ENCODE measurements around the gene PCSK4. TPM values are rescaled to one million over a fixed set of nuclear protein-coding genes. Genes with fewer than 3 reads are reported as not detected.

PCSK4 gene
- total and polyA plus RNA-seq, 10 of the 15 experiments (the other 5 are each of a cell fraction or from before 2014, with no cell fraction given) = 0.27 to 0.99 (median 0.40) TPM; not detected in 3

DNA sequence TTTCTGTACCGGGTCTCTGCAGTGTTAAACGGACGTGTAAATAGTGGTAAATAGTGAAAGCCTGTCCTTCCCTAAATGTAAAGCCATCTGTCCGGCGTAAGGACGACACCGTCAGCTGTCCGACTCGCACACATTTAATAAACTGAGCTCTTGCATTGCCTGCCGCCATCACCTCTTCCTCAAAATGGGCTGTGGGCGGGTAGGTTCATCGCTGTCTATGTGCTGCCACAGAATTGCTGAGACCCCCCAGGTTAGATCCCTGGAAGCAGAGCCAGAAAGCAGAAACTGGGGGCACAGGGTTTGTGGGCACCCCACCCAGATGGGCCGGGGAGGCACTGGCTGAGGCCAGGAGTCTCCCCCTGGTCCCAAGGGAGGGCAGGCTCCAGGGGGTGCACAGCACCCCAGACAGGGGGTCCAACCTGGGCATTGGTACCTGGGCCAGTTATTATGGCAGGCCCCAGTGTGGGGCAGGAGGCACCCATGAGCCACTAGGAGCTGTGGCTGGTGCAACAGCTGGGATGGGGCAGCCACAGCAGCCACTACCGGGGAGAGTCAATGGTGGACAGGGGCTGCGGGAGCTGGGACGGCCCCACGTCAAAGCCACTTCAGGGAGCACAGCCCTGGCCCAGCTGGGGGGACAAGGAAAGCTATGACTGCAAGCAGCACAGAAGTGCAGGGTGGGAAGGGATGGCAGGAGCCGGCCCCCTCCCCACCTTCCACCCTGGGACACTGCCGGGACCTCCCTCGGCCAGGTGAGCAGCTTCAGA lies 16.9 kb downstream of the PCSK4 start:
- Histone ChIP-seq H3K36me3 (ENCODE audit: control insufficient read depth in 2 of 2, insufficient read depth in 2 of 2, low read length in 1 of 2) (no peaks in the 10 kb centered on the region), H3K4me3 (no peak overlapping the region), H3K4me1 (ENCODE audit: control insufficient read depth, insufficient read depth, low read length) (peaks cover 7% of the 10 kb centered on the region), H3K79me2 (ENCODE audit: control insufficient read depth, insufficient read depth, low read length) (peaks cover under 1% of the 10 kb centered on the region), H3K27me3 (replicated peaks in 1 of 2; ENCODE audit: control insufficient read depth in 2 of 2, insufficient read depth in 2 of 2, low read length in 1 of 2) (peaks cover 5 to 24% of the 10 kb centered on the region in 2 experiments), H2AFZ (ENCODE audit: control insufficient read depth, low read depth, low read length) (no peak overlapping the region), H4K20me1 (ENCODE audit: control insufficient read depth, insufficient read depth) (peaks cover 7% of the 10 kb centered on the region), H3K9me3 (replicated peaks; ENCODE audit: control insufficient read depth, insufficient read depth, low read length) (no peaks in the 10 kb centered on the region), H3K9ac (ENCODE audit: control insufficient read depth, insufficient read depth, low read length) (no peak overlapping the region), H3K27ac (ENCODE audit: control insufficient read depth, insufficient read depth) (no peak overlapping the region), H3K4me2 (ENCODE audit: control insufficient read depth, insufficient read depth) (no peak overlapping the region)
- DNase-seq (ENCODE audit: low read depth, low spot score) = no peak
- ChIA-PET SMC1A (ENCODE audit: uncharacterized antibody, unreplicated experiment) (no interaction called here), RAD21 (ENCODE audit: unreplicated experiment) (no interaction called here), CTCF (no interaction called here), POLR2A (no interaction called here)
- FAIRE-seq = no peak
- peak; percentile 33; the same call in 1 of the 2 replicates for TF ChIP-seq POLR2A (IDR thresholded peaks at IDR 0.05; ENCODE audit: low read depth, low read length)
- no peak for TF ChIP-seq SREBF2 (IDR thresholded peaks at IDR 0.05; ENCODE audit: low read length)
- TF ChIP-seq ETV6 (conservative IDR thresholded peaks at IDR 0.05 in 1 of 2, IDR thresholded peaks at IDR 0.05 in 1 of 2; ENCODE audit: borderline replicate concordance in 1 of 2, low read depth in 1 of 2) = no peak
- TF ChIP-seq, protein P1, sequence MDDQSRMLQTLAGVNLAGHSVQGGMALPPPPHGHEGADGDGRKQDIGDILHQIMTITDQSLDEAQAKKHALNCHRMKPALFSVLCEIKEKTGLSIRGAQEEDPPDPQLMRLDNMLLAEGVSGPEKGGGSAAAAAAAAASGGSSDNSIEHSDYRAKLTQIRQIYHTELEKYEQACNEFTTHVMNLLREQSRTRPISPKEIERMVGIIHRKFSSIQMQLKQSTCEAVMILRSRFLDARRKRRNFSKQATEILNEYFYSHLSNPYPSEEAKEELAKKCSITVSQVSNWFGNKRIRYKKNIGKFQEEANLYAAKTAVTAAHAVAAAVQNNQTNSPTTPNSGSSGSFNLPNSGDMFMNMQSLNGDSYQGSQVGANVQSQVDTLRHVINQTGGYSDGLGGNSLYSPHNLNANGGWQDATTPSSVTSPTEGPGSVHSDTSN (IDR thresholded peaks at IDR 0.05; ENCODE audit: insufficient replicate concordance, low read depth, low read length) = no peak
- TF ChIP-seq SKIL (IDR thresholded peaks at IDR 0.05; ENCODE audit: low read depth, poor library complexity, severe bottlenecking) = no peak
- TF ChIP-seq WRNIP1 (IDR thresholded peaks at IDR 0.05; ENCODE audit: borderline replicate concordance, low read depth, low read length) = no peak
- TF ChIP-seq PKNOX1 (IDR thresholded peaks at IDR 0.05) = no peak
- in situ Hi-C loops (cut with MboI) (no loop called here), intact Hi-C loops (cut with micrococcal nuclease; ENCODE audit: unreplicated experiment) (no loop called here)
- no peak for ATAC-seq
- 72% methylated on average over 19 of the region's 20 CpGs for WGBS (ENCODE audit: insufficient coverage, insufficient replicate concordance, low lambda C conversion rate, missing lambda C conversion rate)
- BruUV-seq (replicated peaks) = no TSS peak

Data from GM12878 (cell line).